Panc1 (cell line): ENCODE data around the gene PAGR1. TPM values are rescaled to one million over a fixed set of nuclear protein-coding genes. Genes with fewer than 3 reads are reported as not detected.

ENCODE experiments used
- ATAC-seq: fragments of 200-7000 bp; cut with Tn5 transposase; 2 replicates; pipeline ENCODE4 v1.9.1; 2020; ENCODE audit warnings: mild to moderate bottlenecking, moderate library complexity
- BruUV-seq: library from RNA; stranded (reverse); fragments of 400-500 nt; replicated peaks from 2 replicates; lab custom pipeline; 2021; lab: Mats Ljungman, UMichigan
- CTCF ChIA-PET: fragments of 300-600 bp; sonication (Branson Sonifier 250); formaldehyde crosslinking; loops from one replicate; lab custom pipeline; 2022; ENCODE audit warnings: antibody characterized with exemption; lab: Charles Lee
- POLR2A ChIA-PET: fragments of 300-600 bp; sonication (Branson Sonifier 250); formaldehyde crosslinking; loops from one replicate; lab custom pipeline; 2022; ENCODE audit warnings: antibody characterized with exemption; lab: Charles Lee
- DNase-seq: peaks from one replicate; pipeline ENCODE4 v3.0.0-alpha.2; 2010; ENCODE audit warnings: low read depth, low spot score
- H3K27ac ChIP-seq: 2 replicates; pipeline ENCODE4 v1.5.1; 2011; ENCODE audit warnings: mild to moderate bottlenecking, low read length, inconsistent platforms
- H3K27me3 ChIP-seq: fragments of 200-500 bp; sonication (Bioruptor generic); 2 replicates; pipeline ENCODE4 v1.6.0; 2014; ENCODE audit warnings: low read length, inconsistent platforms; ENCODE audit not compliant: control insufficient read depth, insufficient read depth
- H3K36me3 ChIP-seq: fragments of 200-500 bp; sonication (Bioruptor generic); 2 replicates; pipeline ENCODE4 v1.5.1; 2014; ENCODE audit warnings: inconsistent platforms, mild to moderate bottlenecking, low read length, moderate library complexity; ENCODE audit not compliant: control insufficient read depth, insufficient read depth
- H3K4me1 ChIP-seq: 2 replicates; pipeline ENCODE4 v1.5.1; 2011; ENCODE audit warnings: inconsistent platforms, mild to moderate bottlenecking, low read length, moderate library complexity; ENCODE audit not compliant: control insufficient read depth, insufficient read depth
- H3K4me3 ChIP-seq, 2 experiments: 2 replicates each; pipeline ENCODE4 v1.5.1; 2011 to 2012; ENCODE audit warnings: low read depth in 2 of 2, low read length in 2 of 2, mild to moderate bottlenecking in 2 of 2, inconsistent platforms in 1 of 2, moderate library complexity in 1 of 2
- H3K9me3 ChIP-seq: fragments of 200-500 bp; sonication (Bioruptor generic); 2 replicates; pipeline ENCODE4 v1.5.1; 2014; ENCODE audit warnings: low read depth, mild to moderate bottlenecking, inconsistent platforms, low read length, moderate library complexity; ENCODE audit not compliant: control insufficient read depth, insufficient read depth
- POLR2AphosphoS5 ChIP-seq: IDR thresholded peaks from 2 replicates; pipeline ENCODE4 v1.6.1; 2012; ENCODE audit warnings: mild to moderate bottlenecking, low read depth, low read length, moderate library complexity
- SIN3A ChIP-seq: IDR thresholded peaks from 2 replicates; pipeline ENCODE4 v1.6.1; 2012; ENCODE audit warnings: low read depth, mild to moderate bottlenecking, low read length, moderate library complexity, borderline replicate concordance; ENCODE audit not compliant: insufficient read depth
- TCF7L2 ChIP-seq: IDR thresholded peaks from 2 replicates; pipeline ENCODE4 v1.6.1; 2011; ENCODE audit warnings: mild to moderate bottlenecking, low read depth, low read length, inconsistent platforms
- in situ Hi-C: cut with HindIII; loops from 2 replicates; pipeline ENCODE4 v1.10.0; 2016; ENCODE audit warnings: low sequenced_read_pairs, low pct_unique_long_range_greater_than_20kb
- intact Hi-C: fragments of 100-400 bp; cut with micrococcal nuclease; formaldehyde crosslinking; loops from one replicate; pipeline ENCODE4 v1.10.0; 2022; ENCODE audit not compliant: unreplicated experiment
- total RNA-seq: library from RNA; stranded (reverse); gene quantifications from one replicate; pipeline ENCODE4 v1.2.1, GENCODE V29; 2021; ENCODE audit not compliant: unreplicated experiment
- TF ChIP-seq, protein P1 (sequence below): fragments of 450-650 bp; IDR thresholded peaks from 2 replicates; pipeline ENCODE4 v1.5.1; 2017; ENCODE audit warnings: mild to moderate bottlenecking
- TF ChIP-seq, protein P2 (sequence below), 2 experiments: IDR thresholded peaks; 2 replicates each; pipeline ENCODE4 v1.6.1; 2011 to 2012; ENCODE audit warnings: low read depth in 2 of 2, control low read depth in 1 of 2, low read length in 1 of 2, mild to moderate bottlenecking in 1 of 2, moderate library complexity in 1 of 2; ENCODE audit not compliant: insufficient read depth in 1 of 2

PAGR1 gene
- total RNA-seq, 1 experiment from 2014 or later, result 42.5 TPM

DNA sequence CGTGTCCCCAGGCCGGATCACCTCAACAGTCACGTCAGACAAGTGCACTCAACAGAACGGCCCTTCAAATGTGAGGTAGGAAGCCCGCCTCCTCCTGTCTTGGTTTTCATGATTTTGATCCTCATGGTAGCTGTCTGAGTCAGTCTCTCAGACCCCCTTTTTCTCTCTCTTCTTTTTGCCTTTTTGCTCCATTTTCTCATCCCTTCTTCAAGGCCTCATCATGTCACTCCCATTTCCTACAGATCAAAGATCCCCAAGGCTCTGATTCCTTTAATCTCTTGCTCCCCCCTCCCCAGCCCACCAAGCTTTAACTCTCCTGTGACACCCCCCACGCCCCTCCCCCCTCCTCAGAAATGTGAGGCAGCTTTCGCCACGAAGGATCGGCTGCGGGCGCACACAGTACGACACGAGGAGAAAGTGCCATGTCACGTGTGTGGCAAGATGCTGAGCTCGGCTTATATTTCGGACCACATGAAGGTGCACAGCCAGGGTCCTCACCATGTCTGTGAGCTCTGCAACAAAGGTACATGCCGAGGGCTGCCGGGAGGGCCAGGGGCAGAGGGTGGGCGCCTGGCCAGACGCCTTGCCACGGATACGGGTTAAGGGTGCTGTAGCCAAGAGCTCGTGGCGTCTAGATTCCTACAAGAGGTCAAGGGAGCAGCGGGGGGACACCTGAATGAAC, 7.6 kb upstream of the PAGR1 start:
- ChIA-PET CTCF (interaction anchor here (0.9 to 1.4 kb wide), 3 partner anchors 7 to 12 kb away, joined by 3 to 4 read pairs (median 4); partner anchors contain the start of genes MVP and PAGR1), POLR2A (interaction anchor here (0.5 kb wide), 2 partner anchors 147 to 898 kb away, joined by 5 to 9 read pairs; no protein-coding TSS in a partner anchor)
- no peaks in the 10 kb centered on the region for H3K9me3 ChIP-seq
- no TSS peak for BruUV-seq
- H3K4me3 ChIP-seq, result peak overlapping the region; percentile 83 to 89
- peaks cover 34% of the 10 kb centered on the region for H3K4me1 ChIP-seq
- in situ Hi-C loops, result no loop called here
- DNase-seq (no peak), ATAC-seq (no peak)
- no peaks in the 10 kb centered on the region for H3K27me3 ChIP-seq
- peaks cover 11% of the 10 kb centered on the region; the same call in 1 of the 2 replicates for H3K36me3 ChIP-seq
- H3K27ac ChIP-seq, result peak overlapping the region; percentile 83
- TF ChIP-seq POLR2AphosphoS5 (peak; percentile 3), TCF7L2 (no peak), SIN3A (no peak)
- TF ChIP-seq, protein P1, sequence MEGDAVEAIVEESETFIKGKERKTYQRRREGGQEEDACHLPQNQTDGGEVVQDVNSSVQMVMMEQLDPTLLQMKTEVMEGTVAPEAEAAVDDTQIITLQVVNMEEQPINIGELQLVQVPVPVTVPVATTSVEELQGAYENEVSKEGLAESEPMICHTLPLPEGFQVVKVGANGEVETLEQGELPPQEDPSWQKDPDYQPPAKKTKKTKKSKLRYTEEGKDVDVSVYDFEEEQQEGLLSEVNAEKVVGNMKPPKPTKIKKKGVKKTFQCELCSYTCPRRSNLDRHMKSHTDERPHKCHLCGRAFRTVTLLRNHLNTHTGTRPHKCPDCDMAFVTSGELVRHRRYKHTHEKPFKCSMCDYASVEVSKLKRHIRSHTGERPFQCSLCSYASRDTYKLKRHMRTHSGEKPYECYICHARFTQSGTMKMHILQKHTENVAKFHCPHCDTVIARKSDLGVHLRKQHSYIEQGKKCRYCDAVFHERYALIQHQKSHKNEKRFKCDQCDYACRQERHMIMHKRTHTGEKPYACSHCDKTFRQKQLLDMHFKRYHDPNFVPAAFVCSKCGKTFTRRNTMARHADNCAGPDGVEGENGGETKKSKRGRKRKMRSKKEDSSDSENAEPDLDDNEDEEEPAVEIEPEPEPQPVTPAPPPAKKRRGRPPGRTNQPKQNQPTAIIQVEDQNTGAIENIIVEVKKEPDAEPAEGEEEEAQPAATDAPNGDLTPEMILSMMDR, result no peak
- TF ChIP-seq, protein P2, sequence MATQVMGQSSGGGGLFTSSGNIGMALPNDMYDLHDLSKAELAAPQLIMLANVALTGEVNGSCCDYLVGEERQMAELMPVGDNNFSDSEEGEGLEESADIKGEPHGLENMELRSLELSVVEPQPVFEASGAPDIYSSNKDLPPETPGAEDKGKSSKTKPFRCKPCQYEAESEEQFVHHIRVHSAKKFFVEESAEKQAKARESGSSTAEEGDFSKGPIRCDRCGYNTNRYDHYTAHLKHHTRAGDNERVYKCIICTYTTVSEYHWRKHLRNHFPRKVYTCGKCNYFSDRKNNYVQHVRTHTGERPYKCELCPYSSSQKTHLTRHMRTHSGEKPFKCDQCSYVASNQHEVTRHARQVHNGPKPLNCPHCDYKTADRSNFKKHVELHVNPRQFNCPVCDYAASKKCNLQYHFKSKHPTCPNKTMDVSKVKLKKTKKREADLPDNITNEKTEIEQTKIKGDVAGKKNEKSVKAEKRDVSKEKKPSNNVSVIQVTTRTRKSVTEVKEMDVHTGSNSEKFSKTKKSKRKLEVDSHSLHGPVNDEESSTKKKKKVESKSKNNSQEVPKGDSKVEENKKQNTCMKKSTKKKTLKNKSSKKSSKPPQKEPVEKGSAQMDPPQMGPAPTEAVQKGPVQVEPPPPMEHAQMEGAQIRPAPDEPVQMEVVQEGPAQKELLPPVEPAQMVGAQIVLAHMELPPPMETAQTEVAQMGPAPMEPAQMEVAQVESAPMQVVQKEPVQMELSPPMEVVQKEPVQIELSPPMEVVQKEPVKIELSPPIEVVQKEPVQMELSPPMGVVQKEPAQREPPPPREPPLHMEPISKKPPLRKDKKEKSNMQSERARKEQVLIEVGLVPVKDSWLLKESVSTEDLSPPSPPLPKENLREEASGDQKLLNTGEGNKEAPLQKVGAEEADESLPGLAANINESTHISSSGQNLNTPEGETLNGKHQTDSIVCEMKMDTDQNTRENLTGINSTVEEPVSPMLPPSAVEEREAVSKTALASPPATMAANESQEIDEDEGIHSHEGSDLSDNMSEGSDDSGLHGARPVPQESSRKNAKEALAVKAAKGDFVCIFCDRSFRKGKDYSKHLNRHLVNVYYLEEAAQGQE (IDR thresholded peaks at IDR 0.05; ENCODE audit: insufficient read depth in 1 of 2, low read depth in 2 of 2, low read length in 1 of 2), result no peak
- intact Hi-C loops, result no loop called here

DNA sequence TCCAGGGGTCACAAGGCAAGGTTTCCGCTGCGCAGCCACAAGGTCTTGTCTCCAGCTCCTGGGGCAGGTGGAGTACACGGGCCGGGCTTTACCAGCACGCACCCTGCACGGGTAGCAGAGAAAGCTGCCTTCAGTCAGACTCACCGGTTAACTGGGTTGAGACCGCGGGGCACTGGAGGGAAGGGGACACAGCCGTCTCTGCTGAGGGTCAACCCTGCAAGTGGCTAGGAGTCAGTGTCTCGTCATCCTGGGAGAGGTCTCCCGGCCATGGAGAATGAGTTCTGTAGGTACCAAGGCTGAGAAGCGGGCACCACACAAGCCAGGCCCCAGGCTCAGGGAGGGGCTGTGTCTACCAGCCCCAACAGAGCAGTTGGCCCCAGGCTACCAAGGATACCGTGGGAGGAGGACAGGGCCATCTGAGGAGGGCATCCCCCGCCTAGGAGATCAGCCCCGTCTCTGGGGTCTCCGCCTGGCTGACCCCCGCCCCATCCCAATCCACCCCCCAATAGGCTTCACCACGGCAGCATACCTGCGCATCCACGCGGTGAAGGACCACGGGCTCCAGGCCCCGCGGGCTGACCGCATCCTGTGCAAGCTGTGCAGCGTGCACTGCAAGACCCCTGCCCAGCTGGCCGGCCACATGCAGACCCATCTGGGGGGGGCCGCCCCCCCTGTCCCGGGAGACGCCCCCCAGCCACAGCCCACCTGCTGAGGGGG, 6.8 kb upstream of the PAGR1 start:
- CTCF ChIA-PET, result interaction anchor here (1.4 kb wide), 1 partner anchor 8 kb away, joined by 4 read pairs; no protein-coding TSS in a partner anchor

More for the DNA sequence above, 6.8 kb upstream of the PAGR1 start:
- peaks cover 34% of the 10 kb centered on the region for H3K4me1 ChIP-seq
- H3K4me3 ChIP-seq, result peak overlapping the region; percentile 83 to 89
- in situ Hi-C loops, result no loop called here
- no peak for TF ChIP-seq TCF7L2
- TF ChIP-seq, protein P1, result no peak
- no peak; the same call in 1 of the 2 replicates for TF ChIP-seq POLR2AphosphoS5
- TF ChIP-seq SIN3A, result no peak
- TF ChIP-seq, protein P2 (IDR thresholded peaks at IDR 0.05; ENCODE audit: insufficient read depth in 1 of 2, low read depth in 2 of 2, low read length in 1 of 2), result no peak
- peaks cover 11% of the 10 kb centered on the region; the same call in 1 of the 2 replicates for H3K36me3 ChIP-seq
- ATAC-seq (no peak), DNase-seq (no peak)
- no peaks in the 10 kb centered on the region for H3K27me3 ChIP-seq
- intact Hi-C loops, result no loop called here
- POLR2A ChIA-PET, result interaction anchor here (0.5 kb wide), 1 partner anchor 899 kb away, joined by 9 read pairs; no protein-coding TSS in a partner anchor
- no TSS peak for BruUV-seq
- no peaks in the 10 kb centered on the region for H3K9me3 ChIP-seq
- peak overlapping the region; percentile 83 for H3K27ac ChIP-seq
